ENCODE data around the gene RAB36.
A peak's percentile ranks its signal among the peaks of the same experiment; 100 is the strongest.
"Not testable (repeated sequence)": the region's sequence is repeated elsewhere in the genome, so short reads cannot be mapped to it uniquely, and the experiment has no call there.

Gene RAB36

GRCh38 chr22:23121000-23121421 lies 24.3 kb upstream of the RAB36 start:
- no peak for DNase-seq

DNA sequence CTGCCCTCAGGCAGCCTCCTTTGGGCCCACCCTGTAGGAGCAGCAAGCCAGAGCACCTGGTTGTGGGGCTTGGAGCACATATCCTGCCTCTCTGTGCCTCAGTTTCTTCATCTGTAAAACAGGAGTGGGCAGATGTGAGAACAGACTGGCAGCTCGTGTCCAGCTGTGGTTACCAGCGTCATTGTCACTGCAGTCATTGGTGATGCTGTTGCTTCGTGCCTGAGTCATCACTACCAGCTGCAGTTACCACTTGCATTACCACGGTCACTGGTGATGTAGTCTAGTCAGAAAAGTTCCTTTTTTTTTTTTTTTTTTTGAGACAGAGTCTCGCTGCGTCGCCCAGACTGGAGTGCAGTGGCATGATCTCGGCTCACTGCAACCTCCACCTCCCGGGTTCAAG lies 23.9 kb upstream of the RAB36 start:
- DNase-seq: no peak

- DNase-seq: no peak
Measured at GRCh38 chr22:23122216-23122957, 22.9 kb upstream of the RAB36 start.

DNA sequence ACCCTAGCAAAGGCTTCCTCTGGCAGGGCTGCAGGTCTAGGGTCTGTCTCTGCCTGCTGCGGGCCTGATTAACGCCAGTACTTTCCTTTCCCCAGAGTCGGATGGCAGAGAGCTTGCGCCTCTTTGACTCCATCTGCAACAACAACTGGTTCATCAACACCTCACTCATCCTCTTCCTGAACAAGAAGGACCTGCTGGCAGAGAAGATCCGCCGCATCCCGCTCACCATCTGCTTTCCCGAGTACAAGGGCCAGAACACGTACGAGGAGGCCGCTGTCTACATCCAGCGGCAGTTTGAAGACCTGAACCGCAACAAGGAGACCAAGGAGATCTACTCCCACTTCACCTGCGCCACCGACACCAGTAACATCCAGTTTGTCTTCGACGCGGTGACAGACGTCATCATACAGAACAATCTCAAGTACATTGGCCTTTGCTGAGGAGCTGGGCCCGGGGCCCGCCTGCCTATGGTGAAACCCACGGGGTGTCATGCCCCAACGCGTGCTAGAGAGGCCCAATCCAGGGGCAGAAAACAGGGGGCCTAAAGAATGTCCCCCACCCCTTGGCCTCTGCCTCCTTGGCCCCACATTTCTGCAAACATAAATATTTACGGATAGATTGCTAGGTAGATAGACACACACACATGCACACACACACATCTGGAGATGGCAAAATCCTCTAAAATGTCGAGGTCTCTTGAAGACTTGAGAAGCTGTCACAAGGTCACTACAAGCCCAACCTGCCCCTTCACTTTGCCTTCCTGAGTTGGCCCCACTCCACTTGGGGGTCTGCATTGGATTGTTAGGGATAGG lies 22.1 kb upstream of the RAB36 start:
- DNase-seq: no peak

DNA sequence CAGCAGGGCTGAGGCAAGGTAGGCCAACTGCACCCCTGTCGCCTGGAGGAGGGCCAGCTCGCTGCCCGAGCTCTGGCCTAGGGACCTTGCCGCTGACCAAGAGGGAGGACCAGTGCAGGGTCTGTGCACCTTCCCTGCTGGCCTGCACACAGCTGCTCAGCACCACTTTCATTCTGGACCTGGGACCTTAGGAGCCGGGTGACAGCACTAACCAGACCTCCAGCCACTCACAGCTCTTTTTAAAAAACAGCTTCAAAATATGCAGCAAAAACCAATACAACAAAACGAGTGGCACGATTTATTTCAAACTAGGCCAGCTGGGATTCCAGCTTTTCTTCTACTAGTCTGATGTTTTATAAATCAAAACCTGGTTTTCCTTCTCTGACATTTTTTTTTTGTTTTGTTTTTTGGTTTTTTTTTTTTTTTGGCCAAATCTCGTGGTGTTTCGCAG lies 21.4 kb upstream of the RAB36 start:
- no peak for DNase-seq

DNA sequence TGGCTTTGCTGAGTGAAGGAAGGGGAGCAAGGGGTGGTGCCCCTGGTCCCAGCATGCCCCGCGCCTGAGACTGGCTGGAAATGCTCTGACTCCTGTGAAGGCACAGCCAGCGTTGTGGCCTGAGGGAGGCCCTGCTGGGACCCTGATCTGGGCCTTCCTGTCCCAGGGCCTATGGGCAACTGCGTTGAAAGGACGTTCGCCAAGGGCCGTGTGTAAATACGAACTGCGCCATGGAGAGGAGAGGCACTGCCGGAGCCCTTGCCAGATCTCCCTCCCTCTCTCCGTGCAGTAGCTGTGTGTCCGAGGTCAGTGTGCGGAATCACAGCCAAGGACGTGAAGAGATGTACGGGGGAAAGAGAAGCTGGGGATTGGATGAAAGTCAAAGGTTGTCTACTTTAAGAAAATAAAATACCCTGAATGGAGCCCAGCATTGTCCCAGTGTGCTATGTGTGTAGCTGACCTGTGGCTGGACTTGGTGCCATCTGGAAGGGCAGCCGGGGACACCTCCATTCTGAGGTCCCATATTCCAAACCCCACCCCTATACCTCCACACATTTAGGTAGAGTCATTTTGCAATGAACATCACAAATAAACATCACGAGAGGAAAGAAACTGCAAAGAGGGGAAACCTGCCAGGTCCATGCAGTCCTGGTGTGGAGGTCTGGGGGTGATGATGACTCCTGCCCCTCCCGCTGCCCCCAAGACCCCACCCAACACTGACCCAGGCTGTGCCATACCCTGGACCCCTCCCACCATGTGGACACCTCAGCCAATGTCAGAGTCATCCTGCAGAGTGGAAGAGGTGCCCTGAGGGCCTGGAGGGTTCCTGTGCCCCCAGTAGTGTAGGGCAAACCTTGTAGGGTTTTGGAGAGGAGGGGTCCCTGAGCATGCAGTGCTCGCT lies 20.4 kb upstream of the RAB36 start:
- no peak for DNase-seq

- no peak for DNase-seq
Measured at GRCh38 chr22:23125512-23126103, 19.7 kb upstream of the RAB36 start.

GRCh38 chr22:23126165-23127054 lies 18.9 kb upstream of the RAB36 start:
- DNase-seq: no peak

DNA sequence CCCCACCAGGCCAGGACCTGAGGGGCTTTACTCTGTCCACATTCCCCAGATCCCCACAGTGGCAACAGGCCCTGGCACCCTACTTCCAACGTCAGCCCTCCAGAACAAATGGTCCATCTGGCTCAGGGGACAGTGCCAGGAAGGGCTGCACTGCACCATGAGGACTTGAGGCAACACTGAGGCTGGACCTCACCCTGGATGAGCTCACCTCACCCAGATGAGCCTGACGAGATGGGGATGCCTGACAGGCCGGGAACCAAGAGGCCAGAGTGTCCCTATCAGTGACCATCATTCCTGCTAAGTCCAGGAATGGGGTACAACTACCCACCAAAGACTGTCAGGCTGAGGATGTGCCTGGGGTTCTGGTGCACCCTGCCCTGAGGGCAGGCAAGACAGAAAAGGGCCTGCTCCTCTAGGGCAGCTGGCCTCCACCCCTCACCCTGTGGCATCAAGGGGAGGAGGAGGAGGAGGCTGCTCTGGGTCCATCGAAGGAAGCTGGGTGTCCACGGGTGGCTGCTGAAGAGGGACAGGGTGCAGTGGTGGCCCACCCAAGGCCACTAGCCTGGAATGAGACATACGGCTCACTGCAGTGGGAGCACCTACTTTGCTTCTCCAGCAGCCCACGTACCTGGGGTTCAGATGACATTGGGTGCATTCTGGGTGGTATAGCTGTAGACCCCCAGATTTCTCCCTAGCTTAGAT lies 18.1 kb upstream of the RAB36 start:
- no peak for DNase-seq

- DNase-seq: no peak
Measured at GRCh38 chr22:23127788-23128187, 17.5 kb upstream of the RAB36 start.

DNA sequence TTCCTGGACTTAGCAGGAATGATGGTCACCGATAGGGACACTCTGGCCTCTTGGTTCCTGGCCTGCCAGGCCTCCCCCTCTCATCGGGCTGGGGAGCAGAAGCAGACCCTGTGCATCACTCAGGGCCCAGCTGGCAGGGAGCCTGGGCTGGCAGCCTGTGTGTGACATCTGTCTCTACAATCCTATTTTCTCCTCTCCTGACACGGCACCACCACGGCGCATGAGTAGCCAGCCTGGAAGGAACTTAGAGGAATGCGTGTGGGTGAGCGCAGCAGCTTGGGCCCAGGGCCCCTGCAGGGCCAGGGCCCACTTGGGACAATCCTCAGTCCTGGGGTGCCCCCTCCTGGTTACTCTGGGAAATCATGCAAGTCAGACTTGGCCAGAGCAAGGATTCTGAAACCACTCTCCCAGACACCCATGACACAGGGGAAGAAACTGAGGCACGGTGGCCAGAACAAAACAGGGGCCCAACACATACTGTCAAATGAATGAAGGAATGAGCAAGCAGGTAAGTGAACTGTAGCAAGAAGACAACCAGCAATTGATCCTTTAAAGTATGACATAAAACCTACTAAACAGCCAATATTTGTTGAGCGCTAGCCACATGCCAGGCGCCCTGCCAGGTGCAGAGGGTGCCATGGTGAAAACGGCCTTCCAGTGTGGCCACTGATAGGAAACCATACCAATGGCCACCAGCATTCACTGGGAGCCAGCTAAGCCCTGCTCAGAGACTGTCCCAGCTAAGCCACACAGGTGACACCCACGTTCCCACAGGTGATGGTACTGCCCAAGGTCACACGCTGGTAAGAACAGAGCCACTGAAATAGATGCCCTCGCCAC lies 16.8 kb upstream of the RAB36 start:
- peak; percentile 7 for DNase-seq

GRCh38 chr22:23129149-23129548 lies 16.1 kb upstream of the RAB36 start:
- DNase-seq: no peak

GRCh38 chr22:23130697-23131096 lies 14.6 kb upstream of the RAB36 start:
- no peak for DNase-seq

- DNase-seq: no peak
Measured at GRCh38 chr22:23131931-23132330, 13.3 kb upstream of the RAB36 start.

GRCh38 chr22:23132376-23133091 lies 12.7 kb upstream of the RAB36 start:
- DNase-seq: no peak

- no peak for DNase-seq
Measured at GRCh38 chr22:23133922-23134321, 11.4 kb upstream of the RAB36 start.

- not testable (repeated sequence) for DNase-seq
Measured at GRCh38 chr22:23136991-23137390, 8.3 kb upstream of the RAB36 start.

DNA sequence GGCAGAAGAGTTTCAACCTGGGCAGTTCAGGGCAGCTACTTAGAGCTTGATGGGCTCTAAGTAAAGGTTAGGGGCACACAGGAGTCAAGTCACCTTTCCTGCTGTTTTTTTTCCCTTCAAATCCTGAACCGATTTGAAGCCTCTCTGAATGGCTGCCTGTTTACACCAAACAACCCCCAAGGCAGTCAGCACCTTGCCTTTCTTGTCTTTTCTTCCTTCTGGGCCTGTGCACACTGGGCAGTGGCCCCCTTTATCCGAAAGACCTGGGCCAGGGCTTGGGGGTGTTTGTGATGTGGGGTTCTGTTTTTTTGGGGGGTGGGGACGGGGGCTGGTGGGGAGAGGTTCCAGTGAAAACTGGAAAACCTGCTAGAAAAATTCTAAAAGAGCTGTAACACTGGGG lies 7.8 kb upstream of the RAB36 start:
- DNase-seq: no peak

- no peak for DNase-seq
Measured at GRCh38 chr22:23137905-23138561, 7.2 kb upstream of the RAB36 start.
